IMR-90 (cell line): ENCODE data around the gene CCDC50. TPM values are rescaled to one million over a fixed set of nuclear protein-coding genes. Genes with fewer than 3 reads are reported as not detected.

Source experiments
- ATAC-seq: fragments of 200-7000 bp; cut with Tn5 transposase; 2 replicates; pipeline ENCODE4 v1.9.1; 2020; ENCODE audit warnings: low read depth, mild to moderate bottlenecking, moderate library complexity
- BruUV-seq: library from RNA; stranded (reverse); fragments of 400-500 nt; replicated peaks from 2 replicates; lab custom pipeline; 2021; lab: Mats Ljungman, UMichigan
- CTCF ChIA-PET: fragments of 300-600 bp; formaldehyde crosslinking; extraction: SDS; loops from one replicate; lab custom pipeline; 2021; ENCODE audit warnings: antibody characterized with exemption; lab: Yijun Ruan, JAX
- POLR2A ChIA-PET: fragments of 300-600 bp; sonication (Branson Sonifier 250); formaldehyde crosslinking; loops from one replicate; lab custom pipeline; 2022; ENCODE audit warnings: antibody characterized with exemption; ENCODE audit not compliant: unreplicated experiment; lab: Charles Lee
- DNase-seq: peaks from one replicate; pipeline ENCODE4 v3.0.0; 2013
- H2AFZ ChIP-seq: replicated peaks from 2 replicates; pipeline ENCODE3; 2013; ENCODE audit warnings: low read length, mild to moderate bottlenecking; ENCODE audit not compliant: poor library complexity
- H2AK5ac ChIP-seq: 2 replicates; pipeline ENCODE4 v1.6.1; 2013; ENCODE audit warnings: low read depth, low read length, inconsistent platforms
- H2AK9ac ChIP-seq: replicated peaks from 2 replicates; pipeline ENCODE3; 2013; ENCODE audit warnings: mild to moderate bottlenecking, low read depth, low read length, moderate library complexity; ENCODE audit not compliant: poor library complexity
- H2BK120ac ChIP-seq: 2 replicates; pipeline ENCODE4 v1.6.1; 2013; ENCODE audit warnings: low read depth, low read length, inconsistent platforms
- H2BK15ac ChIP-seq: 3 replicates; pipeline ENCODE4 v1.6.1; 2013; ENCODE audit warnings: low read depth, low read length, inconsistent platforms
- H2BK20ac ChIP-seq: 2 replicates; pipeline ENCODE4 v1.6.1; 2013; ENCODE audit warnings: low read depth, mild to moderate bottlenecking, inconsistent platforms, low read length, moderate library complexity
- H2BK5ac ChIP-seq: 2 replicates; pipeline ENCODE4 v1.6.1; 2013; ENCODE audit warnings: mild to moderate bottlenecking, low read depth, low read length, inconsistent platforms; ENCODE audit not compliant: poor library complexity, severe bottlenecking
- H3K14ac ChIP-seq: replicated peaks from 2 replicates; pipeline ENCODE4 v1.6.1; 2013; ENCODE audit warnings: low read depth, low read length, inconsistent platforms
- H3K18ac ChIP-seq: 2 replicates; pipeline ENCODE4 v1.6.1; 2013; ENCODE audit warnings: low read depth, low read length, control low read depth
- H3K23ac ChIP-seq: 2 replicates; pipeline ENCODE4 v1.6.1; 2013; ENCODE audit warnings: low read depth, low read length, inconsistent platforms
- H3K27ac ChIP-seq: 2 replicates; pipeline ENCODE4 v1.5.1; 2013; ENCODE audit warnings: mild to moderate bottlenecking, control low read depth, low read length; ENCODE audit not compliant: insufficient read depth
- H3K27me3 ChIP-seq: 2 replicates; pipeline ENCODE4 v1.6.1; 2013; ENCODE audit warnings: low read length; ENCODE audit not compliant: control insufficient read depth, insufficient read depth
- H3K36me3 ChIP-seq: 2 replicates; pipeline ENCODE4 v1.6.1; 2013; ENCODE audit warnings: low read length, mixed read lengths; ENCODE audit not compliant: control insufficient read depth, insufficient read depth
- H3K4ac ChIP-seq: 2 replicates; pipeline ENCODE4 v1.6.1; 2013; ENCODE audit warnings: low read depth, low read length, inconsistent platforms
- H3K4me1 ChIP-seq: 2 replicates; pipeline ENCODE4 v1.6.1; 2013; ENCODE audit warnings: low read length, mixed read lengths; ENCODE audit not compliant: control insufficient read depth, insufficient read depth
- H3K4me2 ChIP-seq: 2 replicates; pipeline ENCODE4 v1.6.1; 2013; ENCODE audit warnings: low read depth, mild to moderate bottlenecking, control low read depth, low read length, moderate library complexity
- H3K4me3 ChIP-seq: 2 replicates; pipeline ENCODE4 v1.5.1; 2013; ENCODE audit warnings: low read depth, mild to moderate bottlenecking, control low read depth, low read length, moderate library complexity; ENCODE audit not compliant: insufficient read depth
- H3K56ac ChIP-seq: 2 replicates; pipeline ENCODE4 v1.6.1; 2013; ENCODE audit warnings: low read length, inconsistent platforms; ENCODE audit not compliant: insufficient read depth; ENCODE audit errors: extremely low read depth
- H3K79me1 ChIP-seq, 2 experiments: 2 replicates each; pipeline ENCODE4 v1.6.1; 2013; ENCODE audit warnings: low read length in 2 of 2, inconsistent platforms in 1 of 2, low read depth in 1 of 2
- H3K9ac ChIP-seq: 2 replicates; pipeline ENCODE4 v1.6.1; 2013; ENCODE audit warnings: low read depth, low read length, control low read depth
- H3K9me1 ChIP-seq: 2 replicates; pipeline ENCODE4 v1.6.1; 2013; ENCODE audit warnings: low read length, inconsistent platforms; ENCODE audit not compliant: insufficient read depth
- H3K9me3 ChIP-seq: 2 replicates; pipeline ENCODE4 v1.6.1; 2013; ENCODE audit warnings: low read length; ENCODE audit not compliant: control insufficient read depth, insufficient read depth
- H4K20me1 ChIP-seq: 2 replicates; pipeline ENCODE4 v1.6.1; 2013; ENCODE audit warnings: low read length, inconsistent platforms; ENCODE audit not compliant: insufficient read depth
- H4K5ac ChIP-seq: 2 replicates; pipeline ENCODE4 v1.6.1; 2013; ENCODE audit warnings: mild to moderate bottlenecking, low read depth, low read length, control low read depth
- H4K8ac ChIP-seq, 2 experiments: 2 replicates each; pipeline ENCODE4 v1.6.1; 2013; ENCODE audit warnings: low read depth in 2 of 2, low read length in 2 of 2, control low read depth in 1 of 2, inconsistent platforms in 1 of 2
- H4K91ac ChIP-seq: 2 replicates; pipeline ENCODE4 v1.6.1; 2013; ENCODE audit warnings: low read depth, low read length, inconsistent platforms; ENCODE audit not compliant: insufficient read depth
- BHLHE40 ChIP-seq: fragments of 150-350 bp; IDR thresholded peaks from 2 replicates; pipeline ENCODE4 v1.6.1; 2016; ENCODE audit warnings: mild to moderate bottlenecking, low read depth, low read length
- CEBPB ChIP-seq: IDR thresholded peaks from 2 replicates; pipeline ENCODE4 v1.6.1; 2012; ENCODE audit warnings: low read depth, low read length, improper control_type of control experiment
- CHD1 ChIP-seq: IDR thresholded peaks from 2 replicates; pipeline ENCODE4 v1.6.1; 2012; ENCODE audit warnings: low read depth, low read length, improper control_type of control experiment
- CTCF ChIP-seq: conservative IDR thresholded peaks from 2 replicates; pipeline ENCODE4 v1.5.1; 2012; ENCODE audit warnings: mild to moderate bottlenecking, low read depth, low read length, improper control_type of control experiment
- FOS ChIP-seq: fragments of 150-350 bp; IDR thresholded peaks from 2 replicates; pipeline ENCODE4 v1.6.1; 2016; ENCODE audit warnings: low read depth, low read length
- MAFK ChIP-seq: IDR thresholded peaks from 2 replicates; pipeline ENCODE4 v1.6.1; 2012; ENCODE audit warnings: low read depth, low read length, improper control_type of control experiment
- MAZ ChIP-seq: IDR thresholded peaks from 2 replicates; pipeline ENCODE4 v1.6.1; 2012; ENCODE audit warnings: low read depth, mild to moderate bottlenecking, low read length, improper control_type of control experiment, moderate library complexity, borderline replicate concordance
- MXI1 ChIP-seq: IDR thresholded peaks from 2 replicates; pipeline ENCODE4 v1.6.1; 2012; ENCODE audit warnings: low read depth, mild to moderate bottlenecking, low read length, moderate library complexity, borderline replicate concordance
- NFE2L2 ChIP-seq: fragments of 150-350 bp; IDR thresholded peaks from 2 replicates; pipeline ENCODE4 v1.6.1; 2016; ENCODE audit warnings: low read depth, mild to moderate bottlenecking, low read length
- POLR2A ChIP-seq: IDR thresholded peaks from 2 replicates; pipeline ENCODE4 v1.6.1; 2012; ENCODE audit warnings: mild to moderate bottlenecking, low read depth, low read length
- RAD21 ChIP-seq: IDR thresholded peaks from 2 replicates; pipeline ENCODE4 v1.6.1; 2012; ENCODE audit warnings: low read length, improper control_type of control experiment
- RCOR1 ChIP-seq: IDR thresholded peaks from 2 replicates; pipeline ENCODE4 v1.6.1; 2012; ENCODE audit warnings: mild to moderate bottlenecking, low read length, improper control_type of control experiment; ENCODE audit not compliant: insufficient replicate concordance
- RFX5 ChIP-seq: IDR thresholded peaks from 2 replicates; pipeline ENCODE4 v1.8.0; 2012; ENCODE audit warnings: low read depth, mild to moderate bottlenecking, low read length, moderate library complexity
- SMC3 ChIP-seq: fragments of 150-350 bp; IDR thresholded peaks from 2 replicates; pipeline ENCODE4 v1.6.1; 2016; ENCODE audit warnings: low read depth, mild to moderate bottlenecking, antibody characterized with exemption, low read length, moderate library complexity
- WGBS, 2 experiments: methylation state at CpG; one replicate each; pipeline versions ENCODE4 v1.1.5 to v1.1.7; 2013; ENCODE audit warnings: missing lambda C conversion rate in 2 of 2; ENCODE audit not compliant: insufficient read length in 1 of 2; ENCODE audit errors: extremely low coverage in 2 of 2; 5-methylcytosine and 5-hydroxymethylcytosine counted together
- dilution Hi-C: fragments of 300-500 bp; cut with HindIII; formaldehyde crosslinking; loops from one replicate; pipeline ENCODE4 v1.14.3; 2018; ENCODE audit warnings: low sequenced_read_pairs; ENCODE audit not compliant: unreplicated experiment
- in situ Hi-C: fragments of 300-500 bp; cut with MboI; formaldehyde crosslinking; loops from 3 replicates; pipeline ENCODE4 v1.14.3; 2019; ENCODE audit warnings: low sequenced_read_pairs, inconsistent platforms, mixed read lengths
- intact Hi-C: fragments of 100-400 bp; cut with micrococcal nuclease; formaldehyde crosslinking; loops from 2 replicates; pipeline ENCODE4 v1.10.0; 2022
- polyA plus RNA-seq, 3 experiments: library from polyadenylated mRNA; depleted of rRNA; stranded (reverse); fragments of >200 nt; gene quantifications; 2 replicates each; pipeline ENCODE4 v1.2.3, GENCODE V29; 2012; ENCODE audit warnings: low replicate concordance in 1 of 3
- total RNA-seq: library from RNA; depleted of rRNA; stranded (reverse); fragments of >200 nt; gene quantifications from 2 replicates; pipeline ENCODE4 v1.2.3, GENCODE V29; 2012
- TF ChIP-seq, protein P1 (sequence below): fragments of 150-350 bp; IDR thresholded peaks from 2 replicates; pipeline ENCODE4 v1.6.1; 2017; ENCODE audit warnings: mild to moderate bottlenecking, antibody characterized with exemption, low read length, low read depth
- TF ChIP-seq, protein P2 (sequence below): fragments of 150-350 bp; IDR thresholded peaks from 2 replicates; pipeline ENCODE4 v1.6.1; 2016; ENCODE audit warnings: low read depth, mild to moderate bottlenecking, low read length, moderate library complexity, borderline replicate concordance

CCDC50 gene
- total and polyA plus RNA-seq, 2 of the 4 experiments (the other 2 are of a cell fraction) = 59.0 to 63.1 TPM

- 80 to 100% methylated on average over 1 of the region's 4 CpGs for WGBS, 2 experiments
- ChIA-PET CTCF (interaction anchor here (1.4 kb wide), 1 partner anchor 11 kb away, joined by 3 read pairs; no protein-coding TSS in a partner anchor), POLR2A (no interaction called here)
- no TSS peak for BruUV-seq
- H4K8ac ChIP-seq = no peak overlapping the region
- H3K4me2 ChIP-seq = no peak overlapping the region
- no peaks in the 10 kb centered on the region for H3K9me1 ChIP-seq
- no peak overlapping the region for H2BK5ac ChIP-seq
- dilution Hi-C loops (no loop called here), intact Hi-C loops (no loop called here), in situ Hi-C loops (no loop called here)
- no peak overlapping the region for H3K18ac ChIP-seq
- H4K5ac ChIP-seq = no peak overlapping the region
- H2AFZ ChIP-seq = no peak overlapping the region
- no peak overlapping the region for H3K14ac ChIP-seq
- H2BK120ac ChIP-seq = no peak overlapping the region
- H2AK5ac ChIP-seq = no peak overlapping the region
- no peak overlapping the region for H2AK9ac ChIP-seq
- H3K9me3 ChIP-seq = no peaks in the 10 kb centered on the region
- ATAC-seq = no peak
- peaks cover 2% of the 10 kb centered on the region; the same call in 1 of the 2 replicates for H3K4me1 ChIP-seq
- H3K27me3 ChIP-seq = no peaks in the 10 kb centered on the region
- H3K79me1 ChIP-seq = no peaks in the 10 kb centered on the region
- no peak overlapping the region for H2BK15ac ChIP-seq
- no peak overlapping the region for H2BK20ac ChIP-seq
- H4K91ac ChIP-seq = no peak overlapping the region
- no peak overlapping the region for H3K9ac ChIP-seq
- no peaks in the 10 kb centered on the region for H4K20me1 ChIP-seq
- H3K36me3 ChIP-seq = no peaks in the 10 kb centered on the region
- no peak for DNase-seq
- no peak overlapping the region for H3K27ac ChIP-seq
- H3K4me3 ChIP-seq = no peak overlapping the region
- no peak overlapping the region for H3K23ac ChIP-seq
- H3K56ac ChIP-seq = no peak overlapping the region
- TF ChIP-seq SMC3 (no peak), RCOR1 (no peak), RAD21 (no peak), POLR2A (no peak), MAZ (no peak), CTCF (no peak), BHLHE40 (no peak), CEBPB (no peak), MXI1 (no peak), FOS (no peak), CHD1 (no peak), RFX5 (no peak), NFE2L2 (no peak), MAFK (no peak)
- TF ChIP-seq, protein P1, sequence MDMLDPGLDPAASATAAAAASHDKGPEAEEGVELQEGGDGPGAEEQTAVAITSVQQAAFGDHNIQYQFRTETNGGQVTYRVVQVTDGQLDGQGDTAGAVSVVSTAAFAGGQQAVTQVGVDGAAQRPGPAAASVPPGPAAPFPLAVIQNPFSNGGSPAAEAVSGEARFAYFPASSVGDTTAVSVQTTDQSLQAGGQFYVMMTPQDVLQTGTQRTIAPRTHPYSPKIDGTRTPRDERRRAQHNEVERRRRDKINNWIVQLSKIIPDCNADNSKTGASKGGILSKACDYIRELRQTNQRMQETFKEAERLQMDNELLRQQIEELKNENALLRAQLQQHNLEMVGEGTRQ = no peak
- TF ChIP-seq, protein P2, sequence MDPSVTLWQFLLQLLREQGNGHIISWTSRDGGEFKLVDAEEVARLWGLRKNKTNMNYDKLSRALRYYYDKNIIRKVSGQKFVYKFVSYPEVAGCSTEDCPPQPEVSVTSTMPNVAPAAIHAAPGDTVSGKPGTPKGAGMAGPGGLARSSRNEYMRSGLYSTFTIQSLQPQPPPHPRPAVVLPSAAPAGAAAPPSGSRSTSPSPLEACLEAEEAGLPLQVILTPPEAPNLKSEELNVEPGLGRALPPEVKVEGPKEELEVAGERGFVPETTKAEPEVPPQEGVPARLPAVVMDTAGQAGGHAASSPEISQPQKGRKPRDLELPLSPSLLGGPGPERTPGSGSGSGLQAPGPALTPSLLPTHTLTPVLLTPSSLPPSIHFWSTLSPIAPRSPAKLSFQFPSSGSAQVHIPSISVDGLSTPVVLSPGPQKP = no peak
- no peak overlapping the region for H3K4ac ChIP-seq
These were observed 33.1 kb upstream of the CCDC50 start for GRCh38 chr3:191296041-191296541.
